Activated naive CD8-positive, alpha-beta T cell treated with anti-CD3 and anti-CD28 coated beads, Interleukin-2, amount 10 ng/mL, durations not matched to agents 7 days and 5 days (primary cell): ENCODE results near the gene RAMP1. TPM values are rescaled to one million over a fixed set of nuclear protein-coding genes. Genes with fewer than 3 reads are reported as not detected.
A peak's percentile ranks its signal among the peaks of the same experiment; 100 is the strongest.
"Not testable (repeated sequence)": the region's sequence is repeated elsewhere in the genome, so short reads cannot be mapped to it uniquely, and the experiment has no call there.

ENCODE experiments used
- ATAC-seq: fragments of 150-1000 bp; cut with Tn5 transposase; one replicate; pipeline ENCODE4 v1.10.0; 2021; ENCODE audit warnings: low read depth, moderate library complexity
- POLR2A ChIA-PET: fragments of 350-600 bp; sonication (Branson Sonifier 250); formaldehyde crosslinking; loops from one replicate; lab custom pipeline; 2021; ENCODE audit warnings: antibody characterized with exemption; lab: Charles Lee
- DNase-seq: peaks from one replicate; pipeline ENCODE4 v3.0.0; 2021
- H3K27ac Mint-ChIP-seq: one replicate; pipeline ENCODE4 v1.8.0; 2022; ENCODE audit warnings: mild to moderate bottlenecking, mixed read lengths
- H3K27me3 Mint-ChIP-seq: one replicate; pipeline ENCODE4 v1.8.0; 2022; ENCODE audit warnings: mild to moderate bottlenecking, moderate library complexity, mixed read lengths
- H3K36me3 Mint-ChIP-seq: one replicate; pipeline ENCODE4 v1.8.0; 2021; ENCODE audit warnings: mild to moderate bottlenecking, mixed read lengths
- H3K4me1 Mint-ChIP-seq: one replicate; pipeline ENCODE4 v1.8.0; 2021; ENCODE audit warnings: mixed read lengths
- H3K4me3 Mint-ChIP-seq: one replicate; pipeline ENCODE4 v1.8.0; 2022; ENCODE audit warnings: mild to moderate bottlenecking, moderate library complexity, mixed read lengths
- H3K9me3 Mint-ChIP-seq: one replicate; pipeline ENCODE4 v1.8.0; 2021; ENCODE audit warnings: mixed read lengths
- total RNA-seq, 2 experiments: library from RNA; stranded (reverse); gene quantifications; one replicate each; pipeline ENCODE4 v1.2.3, GENCODE V29; 2021

Gene RAMP1
- total RNA-seq, 2 experiments from 2014 or later: 0.68 to 1.1 TPM

DNA sequence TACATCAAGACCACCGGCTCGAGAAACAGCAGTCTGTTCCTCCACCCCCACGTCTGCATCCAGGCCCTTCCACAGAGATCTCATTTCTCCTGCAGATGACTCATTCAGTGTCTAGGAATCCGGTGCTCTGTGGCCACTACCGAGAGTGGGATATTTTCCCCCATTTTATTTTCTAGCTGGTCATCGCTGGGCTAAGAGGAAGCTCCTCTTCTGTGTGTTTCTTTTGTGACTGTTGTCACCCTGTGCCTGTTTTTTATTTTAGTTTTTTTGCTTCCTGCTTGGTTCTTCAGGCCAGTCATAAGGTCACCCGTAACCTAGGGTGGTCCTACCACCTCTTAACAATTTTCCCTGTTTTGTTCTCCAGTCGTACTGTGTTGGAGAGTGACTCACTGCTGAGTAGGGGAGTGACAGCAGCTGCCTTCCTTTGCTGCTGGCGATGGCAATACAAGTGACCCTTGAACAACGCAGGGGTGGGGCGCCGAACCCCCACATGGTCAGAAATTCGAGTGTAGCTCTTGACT is 6.7 kb downstream of the RAMP1 start:
- no peaks in the 10 kb centered on the region for H3K36me3 Mint-ChIP-seq
- no peak overlapping the region for H3K27ac Mint-ChIP-seq
- POLR2A ChIA-PET: no interaction called here
- H3K4me3 Mint-ChIP-seq: no peak overlapping the region
- H3K27me3 Mint-ChIP-seq: peaks cover 51% of the 10 kb centered on the region
- H3K4me1 Mint-ChIP-seq: peaks cover 6% of the 10 kb centered on the region
- DNase-seq (no peak), ATAC-seq (no peak)
- no peaks in the 10 kb centered on the region for H3K9me3 Mint-ChIP-seq

GRCh38 chr2:237867465-237867864 is 8.0 kb downstream of the RAMP1 start:
- ATAC-seq (no peak), DNase-seq (no peak)
- Mint-ChIP-seq H3K4me3 (no peak overlapping the region), H3K36me3 (no peaks in the 10 kb centered on the region), H3K27ac (no peak overlapping the region), H3K4me1 (peaks cover 8% of the 10 kb centered on the region), H3K9me3 (no peaks in the 10 kb centered on the region), H3K27me3 (peaks cover 39% of the 10 kb centered on the region)
- POLR2A ChIA-PET: no interaction called here

DNA sequence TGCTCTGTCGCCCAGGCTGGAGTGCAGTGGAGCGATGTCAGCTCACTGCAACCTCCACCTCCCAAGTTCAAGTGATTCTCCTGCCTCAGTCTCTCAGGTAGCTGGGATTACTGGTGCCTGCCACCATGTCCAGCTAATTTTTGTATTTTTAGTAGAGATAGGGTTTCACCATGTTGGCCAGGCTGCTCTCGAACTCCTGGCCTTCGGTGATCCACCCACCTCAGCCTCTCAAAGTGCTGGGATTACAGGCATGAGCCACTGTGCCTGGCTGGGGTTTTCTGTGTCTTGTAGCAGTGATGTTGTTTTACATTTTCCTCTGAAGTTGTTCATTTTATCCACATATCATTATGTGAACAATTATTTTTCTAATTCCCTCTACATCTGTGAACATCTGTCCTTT is 8.7 kb downstream of the RAMP1 start:
- H3K36me3 Mint-ChIP-seq, POLR2A ChIA-PET, H3K27ac Mint-ChIP-seq, DNase-seq, H3K9me3 Mint-ChIP-seq, H3K4me3 Mint-ChIP-seq, H3K4me1 Mint-ChIP-seq, ATAC-seq: not testable (repeated sequence)
- H3K27me3 Mint-ChIP-seq: peaks cover 39% of the 10 kb centered on the region

DNA sequence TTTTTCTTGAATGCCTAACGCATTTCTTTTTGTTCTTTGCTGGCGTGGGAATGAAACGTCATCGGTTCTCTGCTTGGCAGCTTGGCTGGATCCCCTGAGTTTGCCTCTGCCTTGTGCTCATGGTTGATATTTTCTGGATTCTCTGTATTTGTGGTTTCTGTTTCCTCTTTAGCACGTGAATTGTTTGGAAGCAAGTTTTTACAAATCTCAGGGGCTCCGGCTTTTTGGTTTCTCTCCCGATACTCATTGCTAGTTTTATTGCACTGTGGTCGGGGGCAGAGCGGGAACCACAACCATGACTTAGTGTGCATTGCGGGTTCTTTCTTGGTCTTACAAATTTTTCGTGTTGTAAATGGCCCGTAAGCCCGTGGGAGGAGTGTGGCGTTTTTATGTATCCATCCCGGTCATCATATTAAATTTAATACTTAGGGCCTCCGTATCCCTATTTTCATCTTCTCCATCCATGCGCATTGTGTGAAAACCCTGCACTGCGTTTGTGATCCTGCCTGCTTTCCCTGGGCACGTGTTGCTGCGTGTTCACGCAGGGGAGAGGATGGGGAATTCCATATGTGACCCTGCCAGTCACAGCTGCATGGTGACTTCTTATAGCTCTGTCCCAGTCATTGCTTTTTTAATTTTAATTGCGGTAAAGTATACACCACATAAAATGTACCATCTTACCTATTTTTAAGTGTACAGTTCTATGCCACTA is 9.4 kb downstream of the RAMP1 start:
- peaks cover 39% of the 10 kb centered on the region for H3K27me3 Mint-ChIP-seq
- no peaks in the 10 kb centered on the region for H3K9me3 Mint-ChIP-seq
- peaks cover 10% of the 10 kb centered on the region for H3K4me1 Mint-ChIP-seq
- POLR2A ChIA-PET: no interaction called here
- no peak overlapping the region for H3K27ac Mint-ChIP-seq
- no peaks in the 10 kb centered on the region for H3K36me3 Mint-ChIP-seq
- ATAC-seq (no peak), DNase-seq (no peak)
- no peak overlapping the region for H3K4me3 Mint-ChIP-seq

- DNase-seq: no peak
- Mint-ChIP-seq H3K4me3 (no peak overlapping the region), H3K27me3 (peaks cover 39% of the 10 kb centered on the region), H3K27ac (no peak overlapping the region), H3K9me3 (no peaks in the 10 kb centered on the region), H3K36me3 (no peaks in the 10 kb centered on the region), H3K4me1 (peaks cover 10% of the 10 kb centered on the region)
- no peak for ATAC-seq
- POLR2A ChIA-PET: no interaction called here
These were observed 10.1 kb downstream of the RAMP1 start for GRCh38 chr2:237869343-237870102.

DNA sequence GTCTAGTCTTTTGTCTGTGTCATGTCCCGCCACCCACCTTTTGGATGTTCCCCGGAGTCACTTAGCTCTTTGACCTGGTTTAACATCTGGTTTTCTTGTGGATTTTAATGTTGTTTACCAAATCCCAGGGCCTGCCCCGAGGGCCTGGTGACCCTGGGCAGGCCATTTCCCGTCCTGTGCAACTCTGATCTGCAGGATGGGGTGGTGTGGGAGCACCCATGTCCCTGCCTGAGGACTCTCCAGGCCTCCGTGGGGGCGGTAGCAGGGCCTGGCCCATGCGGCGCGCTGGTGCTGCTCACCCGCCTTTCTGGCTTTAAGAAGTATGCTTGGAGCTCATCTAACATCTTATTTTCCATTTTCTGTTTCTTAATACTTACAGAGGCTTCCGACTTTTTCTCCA is 10.7 kb downstream of the RAMP1 start:
- no peak for DNase-seq
- Mint-ChIP-seq H3K4me1 (peaks cover 10% of the 10 kb centered on the region), H3K27me3 (peaks cover 39% of the 10 kb centered on the region), H3K9me3 (no peaks in the 10 kb centered on the region), H3K36me3 (no peaks in the 10 kb centered on the region), H3K4me3 (no peak overlapping the region), H3K27ac (no peak overlapping the region)
- POLR2A ChIA-PET: no interaction called here
- ATAC-seq: no peak

DNA sequence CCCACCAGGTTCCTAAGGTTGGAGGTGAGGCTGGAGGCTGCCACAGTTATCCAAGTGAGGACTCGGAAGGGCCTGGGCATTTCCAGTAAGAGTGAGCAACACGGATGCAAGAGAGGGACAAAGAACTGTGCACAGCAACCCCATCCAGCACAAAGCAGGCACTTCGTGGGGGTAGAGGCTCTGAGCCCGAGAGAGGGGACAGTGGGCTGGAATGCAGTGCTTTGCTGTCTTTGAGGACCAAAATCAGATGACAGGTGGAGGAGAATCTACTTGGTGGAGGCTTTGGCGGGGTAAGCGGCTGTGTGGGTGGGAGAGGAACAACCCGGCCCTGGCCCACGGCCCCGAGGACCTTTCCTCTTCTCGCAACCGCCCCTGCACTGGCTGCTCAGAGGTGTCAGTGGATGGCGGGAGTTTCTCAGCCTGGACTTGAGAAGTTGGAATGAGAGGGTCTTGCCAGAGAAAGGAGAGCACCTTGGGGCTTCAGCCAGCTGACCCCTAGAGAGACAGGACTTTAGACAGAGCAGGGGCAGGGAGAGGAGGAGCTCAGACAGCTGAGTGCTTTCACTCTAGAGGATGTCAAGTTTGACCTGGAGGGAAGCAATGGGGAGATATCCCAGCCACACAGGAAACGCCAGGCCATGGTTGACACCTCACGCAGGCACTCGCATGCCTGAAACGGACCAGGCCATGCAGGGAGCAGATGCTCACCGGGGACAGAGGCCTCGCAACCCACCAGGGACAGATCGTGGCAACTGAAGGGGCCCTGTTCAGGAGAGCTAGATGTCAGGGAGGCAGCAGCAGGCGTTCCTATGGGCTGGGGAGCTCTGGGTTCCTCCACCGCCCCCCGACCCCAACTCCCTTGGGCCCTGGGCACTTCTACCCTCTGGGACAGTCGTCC is 11.6 kb downstream of the RAMP1 start:
- ATAC-seq: no peak
- DNase-seq: no peak
- Mint-ChIP-seq H3K27me3 (peaks cover 35% of the 10 kb centered on the region), H3K27ac (no peak overlapping the region), H3K4me1 (peaks cover 10% of the 10 kb centered on the region), H3K9me3 (no peaks in the 10 kb centered on the region), H3K4me3 (no peak overlapping the region), H3K36me3 (no peaks in the 10 kb centered on the region)
- POLR2A ChIA-PET: no interaction called here

DNA sequence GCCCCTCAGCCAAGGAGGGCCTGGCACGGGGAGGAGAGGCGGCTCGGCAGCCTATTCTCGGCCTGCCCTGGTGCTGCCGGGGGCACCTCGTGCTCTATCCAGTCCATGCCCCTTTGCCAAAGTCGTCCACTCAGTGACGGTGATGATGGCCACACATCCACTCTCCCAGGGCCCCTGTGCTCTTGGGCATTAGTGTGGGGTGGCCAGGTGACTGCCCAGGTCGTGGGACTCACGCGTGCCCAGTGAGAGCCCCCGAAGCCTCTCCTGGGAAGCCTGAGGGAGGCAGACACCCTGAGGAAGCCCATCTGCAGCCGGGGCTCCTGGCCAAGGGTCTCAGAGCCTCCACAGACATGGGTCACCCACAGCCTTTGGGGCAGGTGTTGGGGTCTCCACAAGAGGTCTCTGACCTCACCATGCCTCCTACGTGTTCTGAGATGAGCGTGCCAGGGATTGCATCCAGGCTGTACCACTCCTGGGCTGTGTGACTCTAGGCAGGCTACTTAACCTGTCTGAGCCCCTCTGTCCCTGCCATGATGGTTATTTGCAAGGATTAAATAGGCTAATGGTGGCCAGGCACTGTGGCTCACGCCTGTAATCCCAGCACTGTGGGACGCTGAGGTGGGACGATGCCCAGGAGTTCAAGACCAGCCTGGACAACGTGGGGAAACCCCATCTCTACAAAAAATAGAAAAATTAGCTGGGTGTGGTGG is 12.9 kb downstream of the RAMP1 start:
- H3K36me3 Mint-ChIP-seq: no peaks in the 10 kb centered on the region
- H3K27me3 Mint-ChIP-seq: peaks cover 27% of the 10 kb centered on the region
- ATAC-seq (no peak), DNase-seq (no peak)
- H3K4me1 Mint-ChIP-seq: peaks cover 10% of the 10 kb centered on the region
- POLR2A ChIA-PET: no interaction called here
- no peak overlapping the region for H3K27ac Mint-ChIP-seq
- H3K4me3 Mint-ChIP-seq: no peak overlapping the region
- no peaks in the 10 kb centered on the region for H3K9me3 Mint-ChIP-seq

GRCh38 chr2:237873421-237873831 is 14.0 kb downstream of the RAMP1 start:
- Mint-ChIP-seq H3K27ac (no peak overlapping the region), H3K4me1 (peaks cover 10% of the 10 kb centered on the region), H3K4me3 (no peak overlapping the region), H3K27me3 (peaks cover 18% of the 10 kb centered on the region), H3K36me3 (no peaks in the 10 kb centered on the region), H3K9me3 (no peaks in the 10 kb centered on the region)
- DNase-seq: no peak
- POLR2A ChIA-PET: no interaction called here
- ATAC-seq: peak; percentile 72

DNA sequence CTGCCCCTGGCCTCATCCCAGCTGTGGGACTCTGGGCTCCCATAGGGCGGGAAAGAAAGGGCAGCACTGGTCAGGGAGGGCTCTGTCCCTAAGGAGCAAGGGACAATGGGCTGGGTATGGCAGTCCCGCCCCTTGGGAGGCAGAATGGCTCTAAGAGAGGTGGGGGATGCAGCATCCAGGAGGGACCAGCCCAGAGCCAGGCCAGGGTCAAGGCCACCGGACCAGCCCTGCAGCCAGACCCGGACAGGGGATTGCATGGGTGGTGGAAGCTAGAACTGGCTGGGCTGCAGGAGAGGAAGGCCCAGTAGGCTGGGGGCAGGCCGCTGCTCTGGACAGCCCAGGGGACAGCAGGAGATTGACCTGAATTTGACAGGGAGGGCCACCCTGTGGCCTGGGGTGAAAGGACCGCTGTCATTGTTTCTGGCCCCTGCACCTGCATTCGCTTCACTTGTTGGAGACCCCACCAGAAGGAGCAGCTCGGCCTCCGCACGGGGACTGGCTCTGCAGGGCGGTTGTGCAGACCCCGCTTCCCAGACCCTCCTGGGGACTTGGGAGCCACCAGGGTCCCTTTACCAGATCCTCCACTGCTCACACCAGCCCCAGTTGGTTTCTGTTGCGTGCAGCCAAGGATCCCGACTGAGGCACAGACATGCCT is 14.6 kb downstream of the RAMP1 start:
- DNase-seq (no peak), ATAC-seq (no peak)
- Mint-ChIP-seq H3K36me3 (no peaks in the 10 kb centered on the region), H3K27ac (no peak overlapping the region), H3K9me3 (no peaks in the 10 kb centered on the region), H3K4me1 (peaks cover 5% of the 10 kb centered on the region), H3K27me3 (peaks cover 13% of the 10 kb centered on the region), H3K4me3 (no peak overlapping the region)
- POLR2A ChIA-PET: no interaction called here

- no peak for DNase-seq
- Mint-ChIP-seq H3K4me1 (peaks cover 4% of the 10 kb centered on the region), H3K27me3 (peaks cover 6% of the 10 kb centered on the region), H3K4me3 (no peak overlapping the region), H3K9me3 (no peaks in the 10 kb centered on the region), H3K27ac (no peak overlapping the region), H3K36me3 (no peaks in the 10 kb centered on the region)
- no peak for ATAC-seq
- POLR2A ChIA-PET: no interaction called here
These were observed 15.2 kb downstream of the RAMP1 start for GRCh38 chr2:237874585-237875161.
